GM12878 (cell line): ENCODE data around the gene TSR1. TPM values are rescaled to one million over a fixed set of nuclear protein-coding genes. Genes with fewer than 3 reads are reported as not detected.

Experiments
- BACH1 ChIP-seq: fragments of 450-650 bp; IDR thresholded peaks from 2 replicates; pipeline ENCODE4 v1.6.1; 2017; ENCODE audit warnings: mild to moderate bottlenecking, borderline replicate concordance
- BHLHE40 ChIP-seq, 2 experiments: fragments of 450-650 bp in 1 of 2; IDR thresholded peaks; 2 replicates each; pipeline ENCODE4 v1.6.1; 2011 to 2017; ENCODE audit warnings: low read depth in 2 of 2, borderline replicate concordance in 1 of 2, improper control_type of control experiment in 1 of 2, low read length in 1 of 2, mild to moderate bottlenecking in 1 of 2
- CBX3 ChIP-seq: fragments of 200-600 bp; sonication (generic); IDR thresholded peaks from 2 replicates; pipeline ENCODE4 v1.6.1; 2016; ENCODE audit warnings: low read depth, borderline replicate concordance
- CHD1 ChIP-seq: IDR thresholded peaks from 2 replicates; pipeline ENCODE4 v1.6.1; 2012; ENCODE audit warnings: low read depth, low read length, improper control_type of control experiment
- ETV6 ChIP-seq, 2 experiments: fragments of 450-650 bp in 1 of 2; IDR thresholded peaks in 1 of 2; conservative IDR thresholded peaks in 1 of 2; 2 replicates each; pipeline ENCODE4 v1.6.1; 2014; ENCODE audit warnings: antibody characterized with exemption in 1 of 2, borderline replicate concordance in 1 of 2, low read depth in 1 of 2, mild to moderate bottlenecking in 1 of 2, moderate library complexity in 1 of 2
- GATAD2B ChIP-seq: fragments of 450-650 bp; conservative IDR thresholded peaks from 2 replicates; pipeline ENCODE4 v1.6.1; 2017; ENCODE audit warnings: low read depth, mild to moderate bottlenecking, moderate library complexity
- HDGF ChIP-seq: fragments of 450-650 bp; IDR thresholded peaks from 2 replicates; pipeline ENCODE4 v1.6.1; 2016; ENCODE audit warnings: antibody characterized with exemption
- IKZF2 ChIP-seq, 2 experiments: fragments of 450-650 bp; IDR thresholded peaks; 2 replicates each; pipeline ENCODE4 v1.6.1; 2017; ENCODE audit warnings: mild to moderate bottlenecking in 2 of 2, moderate library complexity in 2 of 2
- MEF2A ChIP-seq: IDR thresholded peaks from 2 replicates; pipeline ENCODE4 v1.6.1; 2011; ENCODE audit warnings: low read depth, mild to moderate bottlenecking, low read length, moderate library complexity; ENCODE audit not compliant: insufficient read depth
- NBN ChIP-seq: fragments of 450-650 bp; IDR thresholded peaks from 2 replicates; pipeline ENCODE4 v1.6.1; 2016
- NFXL1 ChIP-seq: fragments of 450-650 bp; IDR thresholded peaks from 2 replicates; pipeline ENCODE4 v1.6.1; 2017; ENCODE audit warnings: antibody characterized with exemption, mild to moderate bottlenecking, borderline replicate concordance
- NRF1 ChIP-seq: conservative IDR thresholded peaks from 2 replicates; pipeline ENCODE4 v1.6.1; 2011; ENCODE audit warnings: mild to moderate bottlenecking, low read depth, low read length, improper control_type of control experiment
- PAX8 ChIP-seq: fragments of 450-650 bp; IDR thresholded peaks from 2 replicates; pipeline ENCODE4 v1.6.1; 2017; ENCODE audit warnings: mild to moderate bottlenecking, moderate library complexity
- PML ChIP-seq: IDR thresholded peaks from 2 replicates; pipeline ENCODE4 v1.6.1; 2012; ENCODE audit warnings: low read length, inconsistent platforms
- RAD21 ChIP-seq: IDR thresholded peaks from 2 replicates; pipeline ENCODE4 v1.6.1; 2011; ENCODE audit warnings: mild to moderate bottlenecking, low read depth, low read length, moderate library complexity; ENCODE audit not compliant: insufficient read depth
- RELA ChIP-seq: fragments of 450-650 bp; IDR thresholded peaks from 2 replicates; pipeline ENCODE4 v1.8.0; 2014; ENCODE audit warnings: borderline replicate concordance; ENCODE audit not compliant: partially characterized antibody
- RFX5 ChIP-seq: IDR thresholded peaks from 2 replicates; pipeline ENCODE4 v1.6.1; 2011; ENCODE audit warnings: low read depth, low read length, improper control_type of control experiment
- SMAD5 ChIP-seq: IDR thresholded peaks from 2 replicates; pipeline ENCODE4 v1.6.1; 2016; ENCODE audit warnings: antibody characterized with exemption, low read depth
- SMC3 ChIP-seq: IDR thresholded peaks from 2 replicates; pipeline ENCODE4 v1.6.1; 2011; ENCODE audit warnings: low read length, improper control_type of control experiment, borderline replicate concordance
- SPI1 ChIP-seq: IDR thresholded peaks from 2 replicates; pipeline ENCODE4 v1.6.1; 2011; ENCODE audit warnings: low read depth, mild to moderate bottlenecking, low read length, moderate library complexity, borderline replicate concordance; ENCODE audit not compliant: insufficient read depth
- YBX1 ChIP-seq: fragments of 450-650 bp; IDR thresholded peaks from 2 replicates; pipeline ENCODE4 v1.6.1; 2016; ENCODE audit warnings: antibody characterized with exemption
- ZBED1 ChIP-seq: IDR thresholded peaks from 2 replicates; pipeline ENCODE4 v1.6.1; 2016; ENCODE audit warnings: borderline replicate concordance
- ZNF217 ChIP-seq: fragments of 450-650 bp; IDR thresholded peaks from 2 replicates; pipeline ENCODE4 v1.6.1; 2017; ENCODE audit warnings: antibody characterized with exemption, mild to moderate bottlenecking
- ZNF274 ChIP-seq: IDR thresholded peaks from one replicate; pipeline ENCODE4 v1.8.0; 2011; ENCODE audit not compliant: insufficient read length, insufficient read depth
- polyA plus RNA-seq, 11 experiments: library from polyadenylated mRNA; depleted of rRNA in 4 of 11; unstranded in 6 of 11; stranded (reverse) in 5 of 11; fragments of >200 nt; fragmentation: Nextera tagmentation in 4 of 11; fragmentation: Illumina TruSeq in 1 of 11; extraction: Ambion mirVana in 4 of 11; extraction: Trizol in 1 of 11; gene quantifications; 1 replicate in 1 of 11; 2 replicates in 10 of 11; pipeline versions ENCODE4 v1.2.1 to v1.2.3, GENCODE V29; 2011 to 2016; ENCODE audit warnings: inconsistent platforms in 2 of 11, missing spikeins in 2 of 11, low read depth in 1 of 11
- total RNA-seq, 4 experiments: library from RNA; depleted of rRNA in 3 of 4; stranded (reverse); fragments of >200 nt in 3 of 4; fragmentation: Illumina TruSeq in 1 of 4; extraction: Trizol in 1 of 4; gene quantifications; 2 replicates each; pipeline versions ENCODE4 v1.2.1 to v1.2.3, GENCODE V29; 2013 to 2021
- TF ChIP-seq, protein P1 (sequence below): fragments of 450-650 bp; IDR thresholded peaks from 2 replicates; pipeline ENCODE4 v1.6.1; 2014; ENCODE audit warnings: mild to moderate bottlenecking
- TF ChIP-seq, protein P2 (sequence below): fragments of 450-650 bp; IDR thresholded peaks from 2 replicates; pipeline ENCODE4 v1.6.1; 2017; ENCODE audit warnings: borderline replicate concordance
- TF ChIP-seq, protein P3 (sequence below): IDR thresholded peaks from 2 replicates; pipeline ENCODE4 v1.6.1; 2012; ENCODE audit warnings: low read length, inconsistent platforms
- TF ChIP-seq, protein P4 (sequence below): fragments of 450-650 bp; IDR thresholded peaks from 2 replicates; pipeline ENCODE4 v1.6.1; 2016; ENCODE audit warnings: mild to moderate bottlenecking

Gene TSR1
- total and polyA plus RNA-seq, 10 of the 15 experiments (the other 5 are each of a cell fraction or from before 2014, with no cell fraction given), result 14.7 to 100 (median 46.9) TPM

DNA sequence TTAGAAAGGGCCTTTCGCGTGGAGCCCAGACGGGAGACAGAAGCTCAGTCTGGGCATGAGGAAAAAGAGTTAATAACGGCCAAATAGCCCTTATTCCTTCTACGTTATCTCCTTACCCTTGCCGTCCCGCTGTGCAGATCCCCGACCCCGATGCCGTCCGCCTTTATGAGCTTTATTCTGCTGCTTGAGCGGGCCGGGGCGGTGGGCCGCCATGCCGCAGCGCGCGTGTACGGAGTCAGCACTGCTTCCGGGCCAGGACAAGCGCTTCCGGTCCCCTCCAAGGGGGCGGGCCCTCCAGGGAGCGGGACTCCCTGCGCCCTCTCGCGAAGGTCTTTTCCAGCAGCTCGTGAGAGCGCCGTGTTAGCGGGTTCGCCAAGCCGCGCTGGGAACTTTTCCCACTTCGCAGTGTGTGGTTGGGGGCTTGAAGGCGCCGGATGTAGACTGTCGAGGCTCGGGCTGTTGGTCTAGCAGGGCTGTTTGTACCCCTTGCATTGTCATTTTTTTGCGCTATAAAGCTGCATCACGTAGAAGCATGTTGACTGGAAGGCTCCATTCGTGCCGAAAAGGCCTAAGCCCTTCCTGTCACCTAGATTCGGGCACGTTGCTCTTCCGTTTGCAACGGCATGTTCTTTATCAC lies at the start of gene TSR1 (continued):
- TF ChIP-seq YBX1 (no peak), BHLHE40 (IDR thresholded peaks at IDR 0.05; ENCODE audit: borderline replicate concordance in 1 of 2, low read depth in 2 of 2, low read length in 1 of 2) (peak; percentile 80 to 85), ZNF217 (no peak), NBN (0 out of 2 replicates have a peak, but pooled peaks have one; percentile 68), ZNF274 (no peak), SMC3 (peak; percentile 23; the same call in 1 of the 2 replicates), PML (peak; percentile 83), RAD21 (no peak), NRF1 (no peak), SMAD5 (peak; percentile 91), RFX5 (peak; percentile 14; the same call in 1 of the 2 replicates), IKZF2 (IDR thresholded peaks at IDR 0.05) (peak; percentile 56 to 62), HDGF (no peak), ETV6 (conservative IDR thresholded peaks at IDR 0.05 in 1 of 2, IDR thresholded peaks at IDR 0.05 in 1 of 2; ENCODE audit: borderline replicate concordance in 1 of 2, low read depth in 1 of 2) (no peak; a peak in 1 of 4 replicates), NFXL1 (no peak), CBX3 (no peak), MEF2A (0 out of 2 replicates have a peak, but pooled peaks have one; percentile 30), BACH1 (no peak), CHD1 (no peak), RELA (peak; percentile 88), SPI1 (no peak), GATAD2B (peak; percentile 36), ZBED1 (no peak), PAX8 (no peak)
- TF ChIP-seq, protein P1, sequence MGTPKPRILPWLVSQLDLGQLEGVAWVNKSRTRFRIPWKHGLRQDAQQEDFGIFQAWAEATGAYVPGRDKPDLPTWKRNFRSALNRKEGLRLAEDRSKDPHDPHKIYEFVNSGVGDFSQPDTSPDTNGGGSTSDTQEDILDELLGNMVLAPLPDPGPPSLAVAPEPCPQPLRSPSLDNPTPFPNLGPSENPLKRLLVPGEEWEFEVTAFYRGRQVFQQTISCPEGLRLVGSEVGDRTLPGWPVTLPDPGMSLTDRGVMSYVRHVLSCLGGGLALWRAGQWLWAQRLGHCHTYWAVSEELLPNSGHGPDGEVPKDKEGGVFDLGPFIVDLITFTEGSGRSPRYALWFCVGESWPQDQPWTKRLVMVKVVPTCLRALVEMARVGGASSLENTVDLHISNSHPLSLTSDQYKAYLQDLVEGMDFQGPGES, result no peak; the same call in 1 of the 2 replicates
- TF ChIP-seq, protein P2, sequence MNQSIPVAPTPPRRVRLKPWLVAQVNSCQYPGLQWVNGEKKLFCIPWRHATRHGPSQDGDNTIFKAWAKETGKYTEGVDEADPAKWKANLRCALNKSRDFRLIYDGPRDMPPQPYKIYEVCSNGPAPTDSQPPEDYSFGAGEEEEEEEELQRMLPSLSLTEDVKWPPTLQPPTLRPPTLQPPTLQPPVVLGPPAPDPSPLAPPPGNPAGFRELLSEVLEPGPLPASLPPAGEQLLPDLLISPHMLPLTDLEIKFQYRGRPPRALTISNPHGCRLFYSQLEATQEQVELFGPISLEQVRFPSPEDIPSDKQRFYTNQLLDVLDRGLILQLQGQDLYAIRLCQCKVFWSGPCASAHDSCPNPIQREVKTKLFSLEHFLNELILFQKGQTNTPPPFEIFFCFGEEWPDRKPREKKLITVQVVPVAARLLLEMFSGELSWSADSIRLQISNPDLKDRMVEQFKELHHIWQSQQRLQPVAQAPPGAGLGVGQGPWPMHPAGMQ, result no peak
- TF ChIP-seq, protein P3, sequence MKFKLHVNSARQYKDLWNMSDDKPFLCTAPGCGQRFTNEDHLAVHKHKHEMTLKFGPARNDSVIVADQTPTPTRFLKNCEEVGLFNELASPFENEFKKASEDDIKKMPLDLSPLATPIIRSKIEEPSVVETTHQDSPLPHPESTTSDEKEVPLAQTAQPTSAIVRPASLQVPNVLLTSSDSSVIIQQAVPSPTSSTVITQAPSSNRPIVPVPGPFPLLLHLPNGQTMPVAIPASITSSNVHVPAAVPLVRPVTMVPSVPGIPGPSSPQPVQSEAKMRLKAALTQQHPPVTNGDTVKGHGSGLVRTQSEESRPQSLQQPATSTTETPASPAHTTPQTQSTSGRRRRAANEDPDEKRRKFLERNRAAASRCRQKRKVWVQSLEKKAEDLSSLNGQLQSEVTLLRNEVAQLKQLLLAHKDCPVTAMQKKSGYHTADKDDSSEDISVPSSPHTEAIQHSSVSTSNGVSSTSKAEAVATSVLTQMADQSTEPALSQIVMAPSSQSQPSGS, result no peak
- TF ChIP-seq, protein P4, sequence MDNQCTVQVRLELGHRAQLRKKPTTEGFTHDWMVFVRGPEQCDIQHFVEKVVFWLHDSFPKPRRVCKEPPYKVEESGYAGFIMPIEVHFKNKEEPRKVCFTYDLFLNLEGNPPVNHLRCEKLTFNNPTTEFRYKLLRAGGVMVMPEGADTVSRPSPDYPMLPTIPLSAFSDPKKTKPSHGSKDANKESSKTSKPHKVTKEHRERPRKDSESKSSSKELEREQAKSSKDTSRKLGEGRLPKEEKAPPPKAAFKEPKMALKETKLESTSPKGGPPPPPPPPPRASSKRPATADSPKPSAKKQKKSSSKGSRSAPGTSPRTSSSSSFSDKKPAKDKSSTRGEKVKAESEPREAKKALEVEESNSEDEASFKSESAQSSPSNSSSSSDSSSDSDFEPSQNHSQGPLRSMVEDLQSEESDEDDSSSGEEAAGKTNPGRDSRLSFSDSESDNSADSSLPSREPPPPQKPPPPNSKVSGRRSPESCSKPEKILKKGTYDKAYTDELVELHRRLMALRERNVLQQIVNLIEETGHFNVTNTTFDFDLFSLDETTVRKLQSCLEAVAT, result peak; percentile 80
